H1 (cell line): ENCODE measurements around the gene NPTN. TPM values are rescaled to one million over a fixed set of nuclear protein-coding genes. Genes with fewer than 3 reads are reported as not detected.

Experiments
- CTCF ChIA-PET: fragments of 300-600 bp; sonication (Branson Sonifier 250); formaldehyde crosslinking; loops from one replicate; lab custom pipeline; 2021; ENCODE audit not compliant: partially characterized antibody; lab: Charles Lee
- POLR2A ChIA-PET: fragments of 300-600 bp; sonication (Branson Sonifier 250); formaldehyde crosslinking; loops from one replicate; lab custom pipeline; 2021; ENCODE audit warnings: inconsistent platforms; ENCODE audit not compliant: partially characterized antibody; lab: Charles Lee
- DNase-seq, 2 experiments: peaks; one replicate each; pipeline versions ENCODE4 v3.0.0 to v3.0.0-alpha.2; 2010 to 2022; ENCODE audit warnings: low spot score in 2 of 2, low read depth in 1 of 2, mixed read lengths in 1 of 2
- FAIRE-seq: peaks from 2 replicates; lab custom pipeline; 2011; peaks lifted over from hg19 to GRCh38; lab: Jason Lieb, UNC
- H2AFZ ChIP-seq: 2 replicates; pipeline ENCODE4 v1.8.1; 2012; ENCODE audit warnings: low read length, inconsistent platforms
- H2AK5ac ChIP-seq: 2 replicates; pipeline ENCODE4 v1.6.1; 2013; ENCODE audit warnings: low read depth, low read length
- H2BK120ac ChIP-seq: replicated peaks from 2 replicates; pipeline ENCODE3; 2013; ENCODE audit warnings: low read depth, low read length, inconsistent platforms
- H2BK12ac ChIP-seq: 2 replicates; pipeline ENCODE4 v1.6.1; 2013; ENCODE audit warnings: low read depth, low read length
- H2BK15ac ChIP-seq: 2 replicates; pipeline ENCODE4 v1.6.1; 2013; ENCODE audit warnings: low read length
- H2BK20ac ChIP-seq: 2 replicates; pipeline ENCODE4 v1.6.1; 2013; ENCODE audit warnings: low read length
- H2BK5ac ChIP-seq: 2 replicates; pipeline ENCODE4 v1.6.1; 2013; ENCODE audit warnings: low read depth, low read length
- H3K14ac ChIP-seq: 2 replicates; pipeline ENCODE4 v1.6.1; 2013; ENCODE audit warnings: inconsistent platforms; ENCODE audit not compliant: insufficient read length
- H3K18ac ChIP-seq: 2 replicates; pipeline ENCODE4 v1.6.1; 2013; ENCODE audit warnings: low read length; ENCODE audit errors: extremely low read depth
- H3K23ac ChIP-seq: 2 replicates; pipeline ENCODE4 v1.6.1; 2013; ENCODE audit warnings: inconsistent platforms; ENCODE audit not compliant: insufficient read length
- H3K23me2 ChIP-seq: 2 replicates; pipeline ENCODE4 v1.6.1; 2013; ENCODE audit warnings: low read depth, low read length
- H3K27ac ChIP-seq: 2 replicates; pipeline ENCODE4 v1.6.1; 2011; ENCODE audit warnings: low read depth, low read length, inconsistent platforms
- H3K27me3 ChIP-seq, 4 experiments: replicated peaks in 1 of 4; 1 replicate in 1 of 4; 2 replicates in 3 of 4; pipeline versions ENCODE4 v1.6.1 to v1.8.1; 2011 to 2013; ENCODE audit warnings: low read length in 3 of 4, mild to moderate bottlenecking in 3 of 4, inconsistent platforms in 2 of 4, mixed read lengths in 2 of 4, moderate library complexity in 1 of 4; ENCODE audit not compliant: control insufficient read depth in 3 of 4, insufficient read depth in 3 of 4; ENCODE audit errors: extremely low read depth in 1 of 4
- H3K36me3 ChIP-seq, 4 experiments: 2 replicates each; pipeline versions ENCODE4 v1.6.1 to v1.8.1; 2011 to 2013; ENCODE audit warnings: mild to moderate bottlenecking in 4 of 4, low read length in 3 of 4, moderate library complexity in 2 of 4, control low read depth in 1 of 4, inconsistent platforms in 1 of 4; ENCODE audit not compliant: insufficient read depth in 4 of 4, control insufficient read depth in 2 of 4
- H3K4ac ChIP-seq: replicated peaks from 2 replicates; pipeline ENCODE3; 2013; ENCODE audit warnings: low read length, low read depth, mixed read lengths, inconsistent platforms; ENCODE audit not compliant: insufficient read length
- H3K4me1 ChIP-seq, 4 experiments: replicated peaks in 1 of 4; 1 replicate in 1 of 4; 2 replicates in 3 of 4; pipeline versions ENCODE4 v1.6.1 to v1.8.1; 2011 to 2013; ENCODE audit warnings: low read length in 3 of 4, inconsistent platforms in 2 of 4, mixed read lengths in 1 of 4; ENCODE audit not compliant: insufficient read depth in 4 of 4, control insufficient read depth in 3 of 4
- H3K4me2 ChIP-seq, 2 experiments: 2 replicates each; pipeline versions ENCODE4 v1.6.1 to v1.8.1; 2011 to 2013; ENCODE audit warnings: low read depth in 2 of 2, low read length in 2 of 2, control low read depth in 1 of 2, inconsistent platforms in 1 of 2, mild to moderate bottlenecking in 1 of 2; ENCODE audit not compliant: insufficient read depth in 1 of 2
- H3K4me3 ChIP-seq, 4 experiments: fragments of 200-600, 300-600 bp in 1 of 4; sonication (generic), shearing (Covaris generic), sonication (Bioruptor Twin) in 1 of 4; 2 replicates each; pipeline versions ENCODE4 v1.5.1 to v1.8.1; 2011 to 2016; ENCODE audit warnings: low read length in 4 of 4, low read depth in 3 of 4, control low read depth in 2 of 4, inconsistent platforms in 2 of 4, mild to moderate bottlenecking in 2 of 4, mixed read lengths in 1 of 4, moderate library complexity in 1 of 4; ENCODE audit not compliant: insufficient read depth in 2 of 4; ENCODE audit errors: extremely low read depth in 1 of 4
- H3K56ac ChIP-seq: replicated peaks from 2 replicates; pipeline ENCODE3; 2013; ENCODE audit warnings: low read depth, mild to moderate bottlenecking, mixed read lengths, low read length, inconsistent platforms; ENCODE audit not compliant: insufficient read length
- H3K79me1 ChIP-seq: 2 replicates; pipeline ENCODE4 v1.6.1; 2013; ENCODE audit warnings: low read depth, low read length, control low read depth
- H3K79me2 ChIP-seq, 2 experiments: 2 replicates each; pipeline versions ENCODE4 v1.6.1 to v1.8.1; 2012 to 2013; ENCODE audit warnings: low read length in 2 of 2, mild to moderate bottlenecking in 2 of 2, inconsistent platforms in 1 of 2; ENCODE audit not compliant: insufficient read depth in 2 of 2, control insufficient read depth in 1 of 2
- H3K9ac ChIP-seq, 4 experiments: replicated peaks in 1 of 4; 1 replicate in 1 of 4; 2 replicates in 3 of 4; pipeline versions ENCODE4 v1.6.1 to v1.8.1; 2011 to 2013; ENCODE audit warnings: low read depth in 3 of 4, low read length in 3 of 4, control low read depth in 2 of 4, mild to moderate bottlenecking in 2 of 4, moderate library complexity in 2 of 4, inconsistent platforms in 1 of 4; ENCODE audit errors: extremely low read depth in 1 of 4
- H3K9me3 ChIP-seq, 2 experiments: 2 replicates each; pipeline versions ENCODE4 v1.6.1 to v1.8.1; 2012 to 2013; ENCODE audit warnings: mild to moderate bottlenecking in 2 of 2, moderate library complexity in 2 of 2, control low read depth in 1 of 2, inconsistent platforms in 1 of 2, low read depth in 1 of 2, low read length in 1 of 2, mixed read lengths in 1 of 2; ENCODE audit not compliant: insufficient read depth in 2 of 2
- H4K20me1 ChIP-seq, 2 experiments: replicated peaks in 1 of 2; 2 replicates each; pipeline versions ENCODE3 to v1.8.1; 2011 to 2013; ENCODE audit warnings: inconsistent platforms in 2 of 2, low read length in 2 of 2, mild to moderate bottlenecking in 1 of 2; ENCODE audit not compliant: insufficient read depth in 2 of 2, control insufficient read depth in 1 of 2
- H4K5ac ChIP-seq: 2 replicates; pipeline ENCODE4 v1.6.1; 2013; ENCODE audit warnings: low read length, low read depth, mixed read lengths, inconsistent platforms; ENCODE audit not compliant: insufficient read length
- H4K8ac ChIP-seq: 2 replicates; pipeline ENCODE4 v1.8.0; 2013; ENCODE audit warnings: mild to moderate bottlenecking, moderate library complexity, low read length, inconsistent platforms; ENCODE audit not compliant: insufficient read depth; ENCODE audit errors: extremely low read depth
- H4K91ac ChIP-seq: replicated peaks from 2 replicates; pipeline ENCODE3; 2013; ENCODE audit warnings: low read length, mixed read lengths, inconsistent platforms; ENCODE audit not compliant: insufficient read length
- CHD1 ChIP-seq: IDR thresholded peaks from 2 replicates; pipeline ENCODE4 v1.6.1; 2012; ENCODE audit warnings: low read depth, low read length, improper control_type of control experiment
- CREB1 ChIP-seq: IDR thresholded peaks from 2 replicates; pipeline ENCODE4 v1.6.1; 2012; ENCODE audit warnings: inconsistent platforms
- FOSL1 ChIP-seq: IDR thresholded peaks from 2 replicates; pipeline ENCODE4 v1.6.1; 2011; ENCODE audit warnings: mild to moderate bottlenecking, low read depth, low read length, moderate library complexity; ENCODE audit not compliant: insufficient read depth
- GABPA ChIP-seq: IDR thresholded peaks from 2 replicates; pipeline ENCODE4 v1.6.1; 2011; ENCODE audit warnings: mild to moderate bottlenecking, low read length, moderate library complexity, borderline replicate concordance; ENCODE audit not compliant: insufficient read depth
- NRF1 ChIP-seq: IDR thresholded peaks from 2 replicates; pipeline ENCODE4 v1.6.1; 2011; ENCODE audit warnings: mild to moderate bottlenecking, low read depth, low read length, improper control_type of control experiment
- SAP30 ChIP-seq: fragments of 300-600 bp; sonication (generic); IDR thresholded peaks from 2 replicates; pipeline ENCODE4 v1.7.1; 2012; ENCODE audit warnings: low read length, moderate library complexity, mild to moderate bottlenecking, inconsistent platforms; ENCODE audit not compliant: insufficient read depth, insufficient replicate concordance
- SP1 ChIP-seq: IDR thresholded peaks from 2 replicates; pipeline ENCODE4 v1.6.1; 2011; ENCODE audit warnings: low read depth, low read length
- TAF1 ChIP-seq: IDR thresholded peaks from 2 replicates; pipeline ENCODE4 v1.6.1; 2011; ENCODE audit warnings: mild to moderate bottlenecking, low read depth, low read length
- TAF7 ChIP-seq: optimal IDR thresholded peaks from 2 replicates; pipeline ENCODE3; 2011; ENCODE audit warnings: low read depth, mild to moderate bottlenecking, inconsistent platforms, low read length, moderate library complexity, borderline replicate concordance
- TBP ChIP-seq: IDR thresholded peaks from 2 replicates; pipeline ENCODE4 v1.6.1; 2011; ENCODE audit warnings: low read depth, low read length, improper control_type of control experiment
- WGBS, 2 experiments: shearing (Covaris generic) in 1 of 2; methylation state at CpG; one replicate each; pipeline versions ENCODE4 v1.1.6 to v1.1.7; 2013 to 2015; ENCODE audit warnings: low lambda C conversion rate in 2 of 2, mixed read lengths in 2 of 2, inconsistent platforms in 1 of 2, low coverage in 1 of 2, missing lambda C conversion rate in 1 of 2; ENCODE audit not compliant: insufficient replicate concordance in 2 of 2, insufficient coverage in 1 of 2, insufficient read length in 1 of 2; ENCODE audit errors: extremely low coverage in 1 of 2, missing lambda C conversion rate in 1 of 2; 5-methylcytosine and 5-hydroxymethylcytosine counted together
- polyA plus RNA-seq, 7 experiments: library from polyadenylated mRNA; depleted of rRNA in 3 of 7; stranded (reverse) in 5 of 7; unstranded in 2 of 7; fragments of >200 nt in 5 of 7; fragments of 200-250 nt in 2 of 7; gene quantifications; 1 replicate in 5 of 7; 2 replicates in 1 of 7; 4 replicates in 1 of 7; pipeline versions ENCODE4 v1.2.1 to v1.2.3, GENCODE V29; 2011 to 2013; ENCODE audit warnings: missing spikeins in 2 of 7, mixed read lengths in 2 of 7
- total RNA-seq: library from RNA; stranded (reverse); fragmentation: NEBNext Ultra II Directional; extraction: Animal tissue kit (Norgen Biotek cat#: 25700); gene quantifications from 2 replicates; pipeline ENCODE4 v1.2.1, GENCODE V29; 2021
- TF ChIP-seq, protein P1 (sequence below): IDR thresholded peaks from 2 replicates; pipeline ENCODE4 v1.6.1; 2011; ENCODE audit warnings: low read length, improper control_type of control experiment

Gene NPTN
- total and polyA plus RNA-seq, 2 of the 8 experiments (the other 6 are each of a cell fraction or from before 2014, with no cell fraction given) = 67.0 to 113 TPM

DNA sequence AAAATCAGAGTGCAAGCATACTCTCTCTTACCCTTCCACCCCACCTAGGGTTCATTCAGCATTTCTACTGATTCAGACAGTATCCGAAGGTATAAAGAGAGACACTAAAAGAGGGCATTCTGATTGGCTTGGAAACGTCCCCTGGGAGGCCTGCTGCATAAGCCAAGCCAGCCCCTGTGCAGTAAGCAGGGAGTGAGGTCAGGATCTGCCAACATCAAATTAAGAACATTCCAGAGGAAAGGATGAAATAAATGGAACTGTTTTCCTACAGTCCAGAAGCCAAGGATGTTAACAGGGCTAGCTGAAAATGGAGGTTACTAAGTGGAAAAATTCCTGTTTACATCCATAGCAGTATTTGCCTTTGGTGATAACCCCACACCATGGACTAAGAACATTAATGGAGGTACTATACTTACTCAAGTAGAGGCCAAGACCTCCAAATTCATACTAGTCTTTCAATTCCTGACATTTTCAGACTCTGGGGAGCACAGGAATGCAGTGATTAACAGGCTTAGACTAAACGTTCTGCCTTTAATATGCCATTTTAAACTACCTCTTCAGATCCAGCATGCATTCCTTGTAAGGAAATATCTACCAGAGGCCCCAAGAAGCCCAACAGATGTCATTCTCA, 34.5 kb downstream of the NPTN start:
- H3K4me1 ChIP-seq = peaks cover 14 to 29% (median 24%) of the 10 kb centered on the region in 4 experiments

More for the DNA sequence above, 34.5 kb downstream of the NPTN start:
- Histone ChIP-seq H2BK20ac (no peak overlapping the region), H3K79me2 (peaks cover 3 to 100% of the 10 kb centered on the region in 2 experiments; a peak in 3 of 4 replicates), H4K20me1 (peaks cover 20 to 39% of the 10 kb centered on the region in 2 experiments), H3K23me2 (no peaks in the 10 kb centered on the region; the same call in 1 of the 2 replicates), H2AK5ac (no peak overlapping the region), H4K91ac (no peak overlapping the region), H2BK15ac (no peak overlapping the region), H2BK5ac (no peak overlapping the region), H3K36me3 (no peaks in the 10 kb centered on the region; a peak in 1 of 8 replicates), H3K27ac (no peak overlapping the region), H3K4me3 (no peak overlapping the region), H4K8ac (no peak overlapping the region), H3K4me2 (no peak overlapping the region), H3K4ac (no peak overlapping the region), H3K56ac (no peak overlapping the region), H3K18ac (no peak overlapping the region), H3K9me3 (no peaks in the 10 kb centered on the region), H4K5ac (no peak overlapping the region), H3K14ac (no peak overlapping the region), H3K79me1 (peaks cover 25% of the 10 kb centered on the region), H3K27me3 (no peaks in the 10 kb centered on the region), H3K9ac (no peak overlapping the region), H2BK12ac (no peak overlapping the region), H2BK120ac (no peak overlapping the region), H3K23ac (no peak overlapping the region), H2AFZ (no peak overlapping the region)
- TF ChIP-seq GABPA (no peak), NRF1 (no peak), CHD1 (no peak), FOSL1 (no peak), TAF7 (no peak), TAF1 (no peak), CREB1 (no peak), SAP30 (no peak), SP1 (no peak), TBP (no peak)
- TF ChIP-seq, protein P1, sequence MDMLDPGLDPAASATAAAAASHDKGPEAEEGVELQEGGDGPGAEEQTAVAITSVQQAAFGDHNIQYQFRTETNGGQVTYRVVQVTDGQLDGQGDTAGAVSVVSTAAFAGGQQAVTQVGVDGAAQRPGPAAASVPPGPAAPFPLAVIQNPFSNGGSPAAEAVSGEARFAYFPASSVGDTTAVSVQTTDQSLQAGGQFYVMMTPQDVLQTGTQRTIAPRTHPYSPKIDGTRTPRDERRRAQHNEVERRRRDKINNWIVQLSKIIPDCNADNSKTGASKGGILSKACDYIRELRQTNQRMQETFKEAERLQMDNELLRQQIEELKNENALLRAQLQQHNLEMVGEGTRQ = no peak
- CTCF ChIA-PET = interaction anchor here (0.7 to 4.3 kb wide), 7 partner anchors 9 to 107 kb away, joined by 3 to 26 read pairs (median 4); partner anchors contain the start of gene NPTN
- POLR2A ChIA-PET = interaction anchor here (1.2 to 1.9 kb wide), 2 partner anchors 9 to 19 kb away, joined by 3 to 5 read pairs; no protein-coding TSS in a partner anchor
- WGBS, 2 experiments = 82% methylated on average over 3 of the region's 3 CpGs; no CpG with 5 or more reads in 1 of the 2 experiments
- FAIRE-seq = no peak
- DNase-seq = no peak
